ENCODE data around the gene PPP1R12B.

GRCh38 chr1:202590126-202590525, 241.6 kb downstream of the PPP1R12B start:
- TF ChIP-seq, protein P1, sequence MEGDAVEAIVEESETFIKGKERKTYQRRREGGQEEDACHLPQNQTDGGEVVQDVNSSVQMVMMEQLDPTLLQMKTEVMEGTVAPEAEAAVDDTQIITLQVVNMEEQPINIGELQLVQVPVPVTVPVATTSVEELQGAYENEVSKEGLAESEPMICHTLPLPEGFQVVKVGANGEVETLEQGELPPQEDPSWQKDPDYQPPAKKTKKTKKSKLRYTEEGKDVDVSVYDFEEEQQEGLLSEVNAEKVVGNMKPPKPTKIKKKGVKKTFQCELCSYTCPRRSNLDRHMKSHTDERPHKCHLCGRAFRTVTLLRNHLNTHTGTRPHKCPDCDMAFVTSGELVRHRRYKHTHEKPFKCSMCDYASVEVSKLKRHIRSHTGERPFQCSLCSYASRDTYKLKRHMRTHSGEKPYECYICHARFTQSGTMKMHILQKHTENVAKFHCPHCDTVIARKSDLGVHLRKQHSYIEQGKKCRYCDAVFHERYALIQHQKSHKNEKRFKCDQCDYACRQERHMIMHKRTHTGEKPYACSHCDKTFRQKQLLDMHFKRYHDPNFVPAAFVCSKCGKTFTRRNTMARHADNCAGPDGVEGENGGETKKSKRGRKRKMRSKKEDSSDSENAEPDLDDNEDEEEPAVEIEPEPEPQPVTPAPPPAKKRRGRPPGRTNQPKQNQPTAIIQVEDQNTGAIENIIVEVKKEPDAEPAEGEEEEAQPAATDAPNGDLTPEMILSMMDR (IDR thresholded peaks at IDR 0.05): no peak
- TF ChIP-seq POLR2A (IDR thresholded peaks at IDR 0.05) (no peak), EP300 (IDR thresholded peaks at IDR 0.05) (no peak)

Data from ovary (tissue), 3 donors.